HL-60/S4 treated with phorbol 12-myristate 13-acetate at 8.2 ng/mL for 4 days and 3 days (cell line): ENCODE data around the gene MED1.
"Not testable (repeated sequence)": the region's sequence is repeated elsewhere in the genome, so short reads cannot be mapped to it uniquely, and the experiment has no call there.

Experiments
- in situ Hi-C: fragments of 300-500 bp; cut with MboI; formaldehyde crosslinking; loops from 2 replicates; pipeline ENCODE4 v1.15.0; 2022; ENCODE audit warnings: low sequenced_read_pairs

MED1 gene, protein sequence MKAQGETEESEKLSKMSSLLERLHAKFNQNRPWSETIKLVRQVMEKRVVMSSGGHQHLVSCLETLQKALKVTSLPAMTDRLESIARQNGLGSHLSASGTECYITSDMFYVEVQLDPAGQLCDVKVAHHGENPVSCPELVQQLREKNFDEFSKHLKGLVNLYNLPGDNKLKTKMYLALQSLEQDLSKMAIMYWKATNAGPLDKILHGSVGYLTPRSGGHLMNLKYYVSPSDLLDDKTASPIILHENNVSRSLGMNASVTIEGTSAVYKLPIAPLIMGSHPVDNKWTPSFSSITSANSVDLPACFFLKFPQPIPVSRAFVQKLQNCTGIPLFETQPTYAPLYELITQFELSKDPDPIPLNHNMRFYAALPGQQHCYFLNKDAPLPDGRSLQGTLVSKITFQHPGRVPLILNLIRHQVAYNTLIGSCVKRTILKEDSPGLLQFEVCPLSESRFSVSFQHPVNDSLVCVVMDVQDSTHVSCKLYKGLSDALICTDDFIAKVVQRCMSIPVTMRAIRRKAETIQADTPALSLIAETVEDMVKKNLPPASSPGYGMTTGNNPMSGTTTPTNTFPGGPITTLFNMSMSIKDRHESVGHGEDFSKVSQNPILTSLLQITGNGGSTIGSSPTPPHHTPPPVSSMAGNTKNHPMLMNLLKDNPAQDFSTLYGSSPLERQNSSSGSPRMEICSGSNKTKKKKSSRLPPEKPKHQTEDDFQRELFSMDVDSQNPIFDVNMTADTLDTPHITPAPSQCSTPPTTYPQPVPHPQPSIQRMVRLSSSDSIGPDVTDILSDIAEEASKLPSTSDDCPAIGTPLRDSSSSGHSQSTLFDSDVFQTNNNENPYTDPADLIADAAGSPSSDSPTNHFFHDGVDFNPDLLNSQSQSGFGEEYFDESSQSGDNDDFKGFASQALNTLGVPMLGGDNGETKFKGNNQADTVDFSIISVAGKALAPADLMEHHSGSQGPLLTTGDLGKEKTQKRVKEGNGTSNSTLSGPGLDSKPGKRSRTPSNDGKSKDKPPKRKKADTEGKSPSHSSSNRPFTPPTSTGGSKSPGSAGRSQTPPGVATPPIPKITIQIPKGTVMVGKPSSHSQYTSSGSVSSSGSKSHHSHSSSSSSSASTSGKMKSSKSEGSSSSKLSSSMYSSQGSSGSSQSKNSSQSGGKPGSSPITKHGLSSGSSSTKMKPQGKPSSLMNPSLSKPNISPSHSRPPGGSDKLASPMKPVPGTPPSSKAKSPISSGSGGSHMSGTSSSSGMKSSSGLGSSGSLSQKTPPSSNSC (N-terminal part only)

DNA sequence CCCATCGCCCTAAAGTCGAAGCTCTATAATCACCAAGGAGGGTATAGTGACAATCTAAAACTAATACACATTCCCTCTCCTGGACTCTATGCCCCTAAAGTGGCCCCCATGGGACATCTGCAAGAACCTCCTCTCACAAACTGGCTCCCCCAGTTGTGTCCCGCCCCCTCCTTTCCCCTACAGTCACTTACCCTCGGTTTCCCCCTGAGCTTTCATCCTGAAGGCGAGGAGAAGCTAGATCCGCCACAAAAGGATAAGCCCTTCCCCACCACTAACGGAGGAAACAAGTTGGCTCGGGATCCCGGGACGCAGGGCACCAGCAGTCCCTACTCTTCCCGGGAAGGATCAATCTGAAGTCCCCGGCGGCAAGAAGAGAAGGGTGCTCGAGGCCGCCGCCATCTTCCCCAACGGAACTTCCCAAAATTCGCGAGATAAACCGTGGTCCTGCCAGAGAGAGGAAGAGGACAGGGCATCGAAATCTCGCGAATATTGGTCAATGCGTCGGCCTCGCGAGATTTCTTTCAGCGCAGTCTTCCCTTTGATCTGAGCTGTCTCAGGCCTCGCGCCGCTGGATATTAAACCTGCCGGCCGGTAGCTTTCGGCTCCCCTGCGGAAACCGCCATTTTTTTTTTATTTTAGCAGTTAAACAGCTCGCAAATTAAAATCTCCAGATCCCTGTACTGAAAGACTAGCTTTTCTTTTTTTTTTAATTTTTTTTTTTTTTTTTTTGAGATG is at the start of gene MED1:
Gene MED1 (minus strand): TSS at position 417 of the 735 bp plus-strand sequence. CDS start 201 bp downstream, at position 216.
- in situ Hi-C loops, result no loop called here

DNA sequence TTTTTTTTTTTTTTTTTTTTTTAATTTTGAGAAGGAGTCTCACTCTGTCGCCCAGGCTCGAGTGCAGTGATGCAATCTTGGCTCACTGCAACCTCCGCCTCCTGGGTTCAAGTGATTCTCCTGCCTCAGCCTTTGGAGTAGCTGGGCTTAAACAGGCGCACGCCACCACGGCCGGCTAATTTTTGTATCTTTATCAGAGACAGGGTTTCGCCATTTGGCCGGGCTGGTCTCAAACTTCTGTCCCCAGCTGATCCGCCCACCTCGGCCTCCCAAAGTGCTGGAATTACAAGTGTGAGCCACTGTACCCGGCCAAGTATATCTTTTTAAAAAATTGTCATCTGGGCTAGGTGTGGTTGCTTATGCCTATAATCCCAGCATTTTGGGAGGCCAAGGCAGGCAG is 45.9 kb upstream of the MED1 start:
- in situ Hi-C loops, result not testable (repeated sequence)

DNA sequence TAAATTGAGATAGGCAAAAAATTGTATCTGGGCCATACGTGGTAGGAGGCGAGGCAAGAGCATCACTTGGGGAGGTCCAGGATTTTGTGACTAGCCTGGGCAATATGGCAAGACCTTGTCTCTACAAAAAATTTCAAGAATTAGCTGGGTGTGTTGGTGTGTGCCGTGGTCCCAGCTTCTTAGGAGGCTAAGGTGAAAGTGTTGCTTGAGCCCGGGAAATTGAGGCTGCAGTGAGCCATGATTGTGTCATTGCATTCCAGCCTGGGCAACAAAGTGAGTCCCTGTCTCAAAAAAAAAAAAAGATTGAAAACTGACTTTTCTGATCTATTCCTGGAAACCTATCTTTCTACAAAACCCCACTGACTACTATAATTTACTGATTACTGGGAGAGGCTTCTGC is 36.9 kb upstream of the MED1 start:
- in situ Hi-C loops, result no loop called here

DNA sequence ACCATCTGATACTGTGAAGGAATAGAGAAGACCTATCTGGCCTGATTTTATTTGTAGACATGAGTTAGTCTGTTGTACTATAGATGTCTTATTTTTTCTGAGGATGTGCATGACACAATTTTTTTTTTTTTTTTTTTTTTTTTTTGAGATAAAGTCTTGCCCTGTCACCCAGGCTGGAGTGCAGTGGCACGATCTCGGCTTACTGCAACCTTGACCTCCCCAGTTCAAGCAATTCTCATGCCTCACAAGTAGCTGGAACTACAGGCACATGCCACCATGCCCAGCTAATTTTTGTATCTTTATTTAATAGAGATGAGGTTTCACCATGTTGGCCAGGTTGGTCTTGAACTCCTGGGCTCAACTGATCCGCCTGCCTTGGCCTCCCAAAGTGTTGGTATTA is 36.4 kb upstream of the MED1 start:
- in situ Hi-C loops, result not testable (repeated sequence)

DNA sequence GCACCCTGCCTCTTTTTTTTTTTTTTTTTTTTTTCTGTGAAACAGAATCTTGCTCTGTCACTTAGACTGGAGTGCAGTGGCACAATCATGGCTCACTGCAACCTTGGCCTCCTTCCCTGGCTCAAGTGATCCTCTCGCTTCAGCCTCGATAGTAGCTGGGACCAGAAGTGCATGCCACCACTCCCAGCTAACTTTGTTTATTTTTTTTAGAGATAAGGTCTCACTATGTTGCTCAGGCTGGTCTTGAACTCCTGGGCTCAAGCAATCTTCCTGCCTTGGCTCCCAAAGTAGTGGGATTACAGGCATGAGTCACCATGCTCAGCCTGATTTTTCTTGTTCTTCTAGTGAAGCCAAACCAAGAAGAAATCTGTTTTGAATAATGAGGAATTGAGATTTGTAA is 35.2 kb upstream of the MED1 start:
- in situ Hi-C loops, result no loop called here

DNA sequence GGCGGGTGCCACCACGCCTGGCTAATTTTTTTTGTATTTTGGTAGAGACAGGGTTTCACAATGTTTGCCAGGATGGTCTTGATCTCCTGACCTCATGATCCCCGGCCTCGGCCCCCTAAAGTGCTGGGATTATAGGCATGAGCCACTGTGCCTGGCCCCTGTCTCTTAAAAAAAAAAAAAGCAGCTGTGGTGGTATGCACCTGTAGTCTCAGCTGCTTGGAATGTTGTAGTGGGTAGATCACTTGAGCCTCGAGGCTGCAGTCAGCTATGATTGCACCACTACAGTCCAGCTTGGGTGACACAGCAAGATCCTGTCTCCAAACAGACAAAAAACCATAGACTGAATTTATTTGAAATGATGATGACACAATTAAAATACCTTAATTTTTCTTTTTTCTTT is 34.5 kb upstream of the MED1 start:
- in situ Hi-C loops, result no loop called here

DNA sequence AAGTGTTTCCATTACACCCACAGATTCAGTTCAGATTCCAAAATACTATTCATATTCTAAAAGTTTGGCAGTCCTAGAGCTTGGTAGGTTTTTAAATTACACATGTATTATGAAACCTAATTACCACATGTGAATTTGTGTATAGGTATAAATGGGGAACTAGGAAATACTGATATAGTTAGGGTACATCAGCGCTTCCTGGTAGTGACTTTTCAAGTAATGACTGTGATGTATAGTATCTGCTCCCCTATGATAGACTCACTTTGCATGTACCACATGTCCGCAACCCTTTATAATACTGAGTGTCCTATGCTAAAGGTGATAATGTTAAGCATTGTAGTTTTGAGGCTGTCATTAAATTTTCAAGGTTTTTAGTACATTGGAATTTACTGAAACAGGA is 33.1 kb upstream of the MED1 start:
- in situ Hi-C loops, result no loop called here

DNA sequence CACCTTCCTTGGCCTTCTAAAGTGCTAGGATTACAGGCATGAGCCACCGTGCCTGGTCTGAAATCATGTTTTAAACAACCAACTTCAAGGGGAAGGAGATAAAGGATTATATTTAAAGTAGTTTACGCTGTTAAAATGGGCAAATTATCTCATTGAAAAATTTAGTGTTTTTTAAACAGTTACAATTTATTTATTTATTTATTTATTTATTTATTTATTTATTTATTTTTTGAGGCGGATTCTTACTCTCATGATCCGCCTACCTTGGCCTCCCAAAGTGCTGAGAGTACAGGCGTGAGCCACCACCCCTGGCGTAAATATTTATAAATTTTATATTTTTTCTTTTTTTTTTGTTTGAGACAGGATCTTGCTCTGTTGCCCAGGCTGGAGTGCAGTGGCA is 32.4 kb upstream of the MED1 start:
- in situ Hi-C loops, result no loop called here

DNA sequence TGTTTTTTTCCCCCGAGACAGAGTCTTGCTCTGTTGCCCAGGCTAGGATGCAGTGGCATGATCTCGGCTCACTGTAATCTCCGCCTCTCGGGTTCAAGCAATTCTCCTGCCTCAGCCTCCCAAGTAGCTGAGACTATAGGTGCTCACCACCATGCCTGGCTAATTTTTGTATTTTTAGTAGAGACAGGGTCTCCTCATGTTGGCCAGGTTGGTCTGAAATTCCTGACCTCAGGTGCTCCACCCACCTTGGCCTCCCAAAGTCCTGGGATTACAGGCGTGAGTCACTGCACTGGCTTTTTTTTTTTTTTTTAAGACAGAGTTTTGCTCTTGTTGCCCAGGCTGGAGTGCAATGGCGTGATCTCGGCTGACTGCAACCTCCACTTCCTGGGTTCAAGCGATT is 28.6 kb upstream of the MED1 start:
- in situ Hi-C loops, result not testable (repeated sequence)

DNA sequence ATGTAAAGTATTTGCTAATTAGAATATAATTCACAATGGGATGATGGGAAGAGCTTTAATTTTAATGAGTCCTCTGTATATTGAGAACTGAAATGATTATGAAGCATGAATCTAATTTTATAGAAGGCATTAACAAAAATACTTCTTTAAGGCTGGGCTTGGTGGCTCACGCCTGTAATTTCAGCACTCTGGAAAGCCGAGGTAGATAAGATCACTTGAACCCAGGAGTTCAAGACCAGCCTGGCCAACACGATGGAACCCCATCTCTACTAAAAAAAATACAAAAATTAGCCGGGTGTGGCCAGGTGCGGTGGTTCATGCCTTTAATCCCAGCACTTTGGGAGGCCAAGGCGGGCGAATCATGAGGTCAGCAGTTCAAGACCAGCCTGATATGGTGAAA is 22.2 kb upstream of the MED1 start:
- in situ Hi-C loops, result no loop called here

DNA sequence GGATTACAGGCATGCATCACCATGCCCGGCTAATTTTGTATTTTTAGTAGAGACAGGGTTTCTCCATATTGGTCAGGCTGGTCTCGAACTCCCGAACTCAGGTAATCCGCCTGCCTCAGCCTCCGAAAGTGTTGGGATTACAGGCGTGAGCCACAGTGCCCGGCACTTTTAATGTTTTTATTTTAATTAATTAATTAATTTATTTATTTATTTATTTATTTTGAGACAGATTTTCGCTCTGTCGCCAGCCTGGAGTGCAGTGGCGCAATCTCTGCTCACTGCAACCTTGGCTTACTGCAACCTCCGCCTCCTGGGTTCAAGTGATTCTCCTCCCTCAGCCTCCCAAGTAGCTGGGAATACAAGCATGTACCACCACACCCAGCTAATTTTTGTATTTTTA is 17.5 kb upstream of the MED1 start:
- in situ Hi-C loops, result not testable (repeated sequence)

DNA sequence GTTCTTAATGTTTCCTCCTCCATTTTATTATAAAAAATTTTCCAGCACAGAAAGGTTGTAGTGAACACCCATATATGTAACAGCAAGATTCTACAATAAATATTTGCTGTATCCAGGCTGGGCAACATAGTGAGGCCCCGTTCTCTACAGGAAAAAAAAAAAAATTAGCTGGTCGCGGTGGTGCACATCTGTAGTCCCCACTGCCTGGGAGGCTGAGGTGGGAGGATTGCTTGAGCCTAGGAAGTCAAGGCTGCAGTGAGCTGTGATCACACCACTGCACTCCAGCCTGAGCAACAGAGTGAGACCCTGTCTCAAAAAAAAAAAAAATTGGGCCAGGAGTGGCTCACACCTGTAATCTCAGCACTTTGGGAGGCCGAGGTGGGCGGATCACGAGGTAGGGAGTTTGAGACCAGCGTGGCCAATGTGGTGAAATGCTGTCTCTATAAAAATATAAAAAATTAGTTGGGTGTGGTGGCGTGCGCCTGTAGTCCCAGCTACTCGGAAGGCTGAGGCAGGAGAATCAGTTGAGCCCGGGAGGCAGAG is 13.6 kb upstream of the MED1 start:
- in situ Hi-C loops, result not testable (repeated sequence)

DNA sequence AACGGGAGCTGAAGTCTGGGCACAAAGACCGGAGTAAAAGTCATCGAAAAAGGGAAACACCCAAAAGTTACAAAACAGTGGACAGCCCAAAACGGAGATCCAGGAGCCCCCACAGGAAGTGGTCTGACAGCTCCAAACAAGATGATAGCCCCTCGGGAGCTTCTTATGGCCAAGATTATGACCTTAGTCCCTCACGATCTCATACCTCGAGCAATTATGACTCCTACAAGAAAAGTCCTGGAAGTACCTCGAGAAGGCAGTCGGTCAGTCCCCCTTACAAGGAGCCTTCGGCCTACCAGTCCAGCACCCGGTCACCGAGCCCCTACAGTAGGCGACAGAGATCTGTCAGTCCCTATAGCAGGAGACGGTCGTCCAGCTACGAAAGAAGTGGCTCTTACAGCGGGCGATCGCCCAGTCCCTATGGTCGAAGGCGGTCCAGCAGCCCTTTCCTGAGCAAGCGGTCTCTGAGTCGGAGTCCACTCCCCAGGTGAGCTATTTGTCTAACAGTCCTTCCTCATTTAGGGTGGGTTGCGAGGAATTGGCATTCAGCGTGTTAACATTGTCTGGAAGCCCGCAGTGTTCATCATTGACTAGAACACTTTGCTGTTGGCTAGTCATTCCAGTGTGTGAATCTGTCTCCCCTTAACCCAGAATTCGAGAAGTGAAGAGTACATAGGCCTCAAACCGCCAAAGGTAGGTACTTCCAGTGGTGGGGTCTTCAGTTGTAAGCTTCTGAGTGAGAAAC is 11.7 kb upstream of the MED1 start:
- in situ Hi-C loops, result no loop called here

DNA sequence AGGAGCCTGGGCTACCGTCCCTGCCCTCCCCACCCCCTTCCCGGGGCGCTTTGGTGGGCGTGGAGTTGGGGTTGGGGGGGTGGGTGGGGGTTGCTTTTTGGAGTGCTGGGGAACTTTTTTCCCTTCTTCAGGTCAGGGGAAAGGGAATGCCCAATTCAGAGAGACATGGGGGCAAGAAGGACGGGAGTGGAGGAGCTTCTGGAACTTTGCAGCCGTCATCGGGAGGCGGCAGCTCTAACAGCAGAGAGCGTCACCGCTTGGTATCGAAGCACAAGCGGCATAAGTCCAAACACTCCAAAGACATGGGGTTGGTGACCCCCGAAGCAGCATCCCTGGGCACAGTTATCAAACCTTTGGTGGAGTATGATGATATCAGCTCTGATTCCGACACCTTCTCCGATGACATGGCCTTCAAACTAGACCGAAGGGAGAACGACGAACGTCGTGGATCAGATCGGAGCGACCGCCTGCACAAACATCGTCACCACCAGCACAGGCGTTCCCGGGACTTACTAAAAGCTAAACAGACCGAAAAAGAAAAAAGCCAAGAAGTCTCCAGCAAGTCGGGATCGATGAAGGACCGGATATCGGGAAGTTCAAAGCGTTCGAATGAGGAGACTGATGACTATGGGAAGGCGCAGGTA is 11.0 kb upstream of the MED1 start:
- in situ Hi-C loops, result no loop called here

DNA sequence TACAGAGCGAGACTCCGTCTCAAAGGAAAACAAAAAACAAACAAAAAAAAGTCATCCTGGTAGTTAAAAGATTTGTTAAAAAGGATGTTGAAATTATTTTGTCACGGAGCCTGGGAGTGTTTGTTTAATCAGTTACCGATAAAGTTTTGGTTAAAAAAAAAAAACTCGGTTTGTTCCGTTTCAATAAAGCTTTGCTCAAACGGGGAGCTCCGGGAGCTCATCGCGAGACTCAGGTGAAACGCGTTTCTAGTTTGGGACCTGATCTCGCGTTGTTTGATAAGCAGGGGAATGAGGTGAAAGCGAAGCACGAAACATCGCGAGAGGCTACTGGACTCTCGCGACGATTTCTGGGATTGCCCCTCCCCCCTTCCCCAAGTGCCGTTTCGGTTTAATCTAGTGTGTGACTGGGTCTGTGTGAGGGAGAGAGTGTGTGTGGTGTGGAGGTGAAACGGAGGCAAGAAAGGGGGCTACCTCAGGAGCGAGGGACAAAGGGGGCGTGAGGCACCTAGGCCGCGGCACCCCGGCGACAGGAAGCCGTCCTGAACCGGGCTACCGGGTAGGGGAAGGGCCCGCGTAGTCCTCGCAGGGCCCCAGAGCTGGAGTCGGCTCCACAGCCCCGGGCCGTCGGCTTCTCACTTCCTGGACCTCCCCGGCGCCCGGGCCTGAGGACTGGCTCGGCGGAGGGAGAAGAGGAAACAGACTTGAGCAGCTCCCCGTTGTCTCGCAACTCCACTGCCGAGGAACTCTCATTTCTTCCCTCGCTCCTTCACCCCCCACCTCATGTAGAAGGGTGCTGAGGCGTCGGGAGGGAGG is 10.3 kb upstream of the MED1 start, which contains the start of gene CDK12:
Gene CDK12 (plus strand): TSS at position 374 of the 813 bp plus-strand sequence. CDS start 586 bp downstream, outside the sequence.
- in situ Hi-C loops, result no loop called here

DNA sequence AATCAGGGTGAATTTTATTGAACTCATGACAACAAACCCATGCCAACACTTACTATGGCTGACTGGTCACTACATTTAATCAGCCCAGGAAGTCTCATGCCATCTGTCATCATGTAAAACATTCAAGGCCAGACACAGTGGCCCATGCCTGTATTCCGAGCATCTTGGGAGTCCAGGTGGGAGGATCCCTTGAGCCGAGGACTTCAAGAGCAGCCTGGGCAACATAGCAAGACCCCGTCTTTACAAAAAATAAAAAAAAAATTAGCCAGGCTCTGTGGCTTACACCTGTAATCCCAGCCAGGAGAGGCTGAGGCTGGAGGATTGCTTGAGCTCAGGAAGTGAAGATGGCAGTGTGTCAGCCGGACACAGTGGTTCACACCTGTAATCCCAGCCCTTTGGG is 4.9 kb upstream of the MED1 start:
- in situ Hi-C loops, result no loop called here

DNA sequence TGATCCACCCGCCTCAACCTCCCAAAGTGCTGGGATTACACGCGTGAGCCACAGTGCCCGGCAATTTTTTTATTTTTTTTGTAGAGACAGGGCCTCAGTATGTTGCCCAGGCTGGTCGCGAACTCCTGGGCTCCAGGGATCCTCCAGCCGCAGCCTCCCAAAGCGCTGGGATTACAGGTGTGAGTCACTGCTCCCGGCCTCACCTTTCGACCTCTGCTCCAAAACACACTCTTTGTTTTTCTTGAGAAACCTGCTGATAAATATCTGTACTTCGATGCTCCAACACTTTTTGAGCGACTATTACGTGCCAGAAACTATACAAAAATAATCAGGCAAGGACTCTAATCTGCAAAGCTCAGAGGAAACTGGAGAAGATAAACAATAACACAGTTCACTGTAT is 1.0 kb downstream of the MED1 start:
- in situ Hi-C loops, result no loop called here

DNA sequence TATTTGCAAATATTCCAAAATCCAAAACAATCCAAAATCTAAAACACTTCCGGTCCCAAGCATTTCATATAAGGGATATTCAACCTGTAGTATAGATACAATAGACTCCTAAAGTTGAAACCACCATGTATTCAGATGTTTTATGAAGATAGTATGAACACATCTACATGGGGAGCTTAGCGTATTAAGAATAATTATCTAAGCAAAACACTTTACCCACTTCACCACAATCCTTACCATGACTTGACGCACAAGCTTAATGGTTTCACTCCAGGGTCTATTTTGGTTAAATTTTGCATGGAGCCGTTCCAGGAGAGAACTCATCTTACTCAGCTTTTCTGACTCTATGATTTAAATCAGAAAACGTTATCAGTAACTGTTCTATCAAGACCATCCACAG is 3.5 kb downstream of the MED1 start:
- in situ Hi-C loops, result no loop called here
